Activated CD4-positive, alpha-beta T cell treated with anti-CD3 and anti-CD28 coated beads for 1 hour (primary cell): ENCODE results near the gene CERS1.

Source experiments
- DNase-seq: peaks from one replicate; pipeline ENCODE4 v3.0.0-alpha.2; 2020

CERS1 gene

GRCh38 chr19:18833849-18834643 lies 61.9 kb downstream of the CERS1 start:
- no peak for DNase-seq

GRCh38 chr19:18833141-18833476 lies 62.8 kb downstream of the CERS1 start:
- no peak for DNase-seq

DNA sequence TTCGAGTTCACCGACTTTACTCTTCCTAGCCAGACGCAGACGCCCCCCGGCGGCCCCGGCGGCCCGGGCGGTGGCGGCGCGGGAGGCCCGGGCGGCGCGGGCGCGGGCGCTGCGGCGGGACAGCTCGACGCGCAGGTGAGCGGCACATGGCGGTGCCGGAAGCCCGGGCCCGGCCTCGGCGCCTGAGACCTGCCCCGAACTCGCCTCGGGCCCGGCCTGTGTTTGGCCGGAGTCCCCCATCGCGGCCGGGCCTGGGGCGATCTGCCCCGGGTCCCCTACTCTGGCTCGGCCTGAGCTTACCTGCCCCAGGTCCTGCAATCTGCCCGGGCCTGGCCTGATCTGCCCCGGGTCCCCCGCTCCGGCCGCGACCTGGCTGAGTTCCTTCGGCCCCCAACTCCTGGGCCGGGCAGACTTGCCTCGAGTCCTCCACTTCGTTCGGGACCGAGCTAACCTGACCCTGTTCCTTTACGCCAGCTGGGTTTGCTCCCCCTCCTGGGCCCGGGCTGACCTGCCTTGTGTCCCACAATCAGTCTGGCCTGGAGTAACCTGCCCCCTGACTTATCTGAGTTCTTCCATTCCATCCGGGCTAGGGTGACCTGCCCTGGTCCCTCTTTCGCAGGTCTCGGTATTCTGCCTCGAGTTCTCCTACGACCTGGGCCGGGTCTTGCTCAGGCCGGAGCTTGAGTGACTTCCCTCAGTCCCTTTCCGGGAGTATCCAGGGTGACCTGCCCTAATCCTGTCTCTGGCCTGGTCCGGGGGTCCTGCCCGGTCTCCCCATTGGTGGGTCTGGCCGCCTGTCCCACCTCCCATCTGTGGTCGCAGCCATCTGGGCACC lies 63.4 kb downstream of the CERS1 start:
- no peak for DNase-seq

DNA sequence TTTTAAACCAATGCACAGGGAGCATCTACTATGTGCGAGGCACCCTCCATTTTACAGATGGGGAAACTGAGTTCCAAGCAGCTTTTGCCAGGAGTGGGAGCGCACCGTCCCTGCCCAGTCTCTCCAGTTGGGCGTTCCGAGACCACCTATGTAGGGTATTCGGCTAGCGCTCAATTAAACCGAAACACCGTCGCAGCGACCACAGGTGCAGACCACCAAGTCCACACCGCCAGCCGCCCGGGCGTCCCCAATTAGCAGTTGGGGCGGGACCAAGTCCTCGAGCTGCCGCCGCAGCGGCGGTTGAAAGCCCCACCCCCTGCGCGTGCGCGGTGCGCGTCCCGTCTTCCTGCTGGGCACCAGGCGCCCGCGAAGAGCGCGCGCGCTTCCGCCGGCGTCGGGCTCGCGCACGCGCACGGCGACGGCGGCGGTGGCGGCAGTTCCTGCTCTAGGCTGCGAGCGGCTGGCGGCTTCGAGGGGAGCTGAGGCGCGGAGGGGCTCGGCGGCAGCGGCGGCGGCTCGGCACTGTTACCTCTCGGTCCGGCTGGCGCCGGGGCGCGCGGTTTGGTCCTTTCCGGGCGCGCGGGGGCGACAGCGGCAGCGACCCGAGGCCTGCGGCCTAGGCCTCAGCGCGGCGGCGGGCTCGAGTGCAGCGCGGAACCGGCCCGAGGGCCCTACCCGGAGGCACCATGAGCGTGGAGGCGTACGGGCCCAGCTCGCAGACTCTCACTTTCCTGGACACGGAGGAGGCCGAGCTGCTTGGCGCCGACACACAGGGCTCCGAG lies 64.2 kb downstream of the CERS1 start, which contains the start of gene UPF1:
UPF1 (plus strand) TSS at position 436 of the 782 bp plus-strand sequence; CDS start at position 687, 251 bp downstream.
- DNase-seq, result peak; percentile 94

GRCh38 chr19:18830488-18830887 lies 65.5 kb downstream of the CERS1 start:
- no peak for DNase-seq

DNA sequence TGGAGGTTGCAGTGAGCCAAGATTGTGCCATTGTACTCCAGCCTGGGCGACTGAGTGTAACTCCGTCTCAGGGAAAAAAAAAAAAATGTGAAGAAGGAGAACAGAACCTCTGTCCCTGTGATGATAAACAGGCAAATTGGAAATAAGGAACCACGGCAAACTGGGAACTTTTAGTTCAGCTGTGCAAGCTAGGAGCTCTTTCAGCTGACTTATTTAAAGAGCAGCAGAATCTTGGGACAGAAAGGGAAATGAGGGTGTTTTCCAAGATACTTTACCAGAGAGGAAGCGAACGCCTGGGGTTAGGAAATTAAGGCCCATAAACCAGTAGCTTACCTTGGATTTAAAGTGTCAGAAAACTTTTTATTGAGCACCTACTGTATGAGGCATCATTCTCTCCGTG lies 67.2 kb downstream of the CERS1 start:
- DNase-seq, result no peak
